Left lung (tissue), 10 donors: Measurements from ENCODE around the gene TP53I3. TPM values are rescaled to one million over a fixed set of nuclear protein-coding genes. Genes with fewer than 3 reads are reported as not detected.

ENCODE experiments used
- ATAC-seq: fragments of 200-7000 bp; cut with Tn5 transposase; one replicate; pipeline ENCODE4 v1.9.1; 2020; ENCODE audit warnings: moderate library complexity
- DNase-seq, 4 donors: peaks; one replicate each; pipeline ENCODE4 v3.0.0-alpha.2; 2013 to 2020
- H3K27ac ChIP-seq, 2 donors: fragments of 200-600 bp; sonication (generic) in 1 of 2; one replicate each; pipeline versions ENCODE4 v1.5.0 to v1.8.0; 2020 to 2021
- H3K27me3 ChIP-seq, 2 donors: fragments of 200-600 bp; sonication (generic) in 1 of 2; one replicate each; pipeline versions ENCODE4 v1.5.0 to v1.8.0; 2020 to 2021
- H3K36me3 ChIP-seq, 2 donors: fragments of 200-600 bp; sonication (generic) in 1 of 2; one replicate each; pipeline versions ENCODE4 v1.5.0 to v1.8.0; 2020 to 2021
- H3K4me1 ChIP-seq, 2 donors: fragments of 200-600 bp; one replicate each; pipeline ENCODE4 v1.8.0; 2021
- H3K4me3 ChIP-seq, 2 donors: fragments of 200-600 bp; sonication (generic) in 1 of 2; one replicate each; pipeline versions ENCODE4 v1.5.0 to v1.8.0; 2020 to 2021; ENCODE audit warnings: mild to moderate bottlenecking in 1 of 2
- H3K9me3 ChIP-seq, 2 donors: fragments of 200-600 bp; sonication (generic) in 1 of 2; one replicate each; pipeline versions ENCODE4 v1.5.0 to v1.8.0; 2020 to 2021
- CTCF ChIP-seq, 2 donors: fragments of 200-600 bp; sonication (generic) in 1 of 2; IDR thresholded peaks; one replicate each; pipeline versions ENCODE4 v1.5.0 to v1.8.0; 2021; ENCODE audit warnings: antibody characterized with exemption in 2 of 2
- intact Hi-C, 2 donors: fragments of 100-400 bp; cut with DNase I; formaldehyde crosslinking; loops; one replicate each; pipeline versions ENCODE4 v1.11.2 to v1.14.2; 2022
- polyA plus RNA-seq, 6 donors: library from polyadenylated mRNA; unstranded; fragments of 120-200 nt; gene quantifications; one replicate each; pipeline ENCODE4 v1.2.1, GENCODE V29; 2013; ENCODE audit not compliant: insufficient read length in 6 of 6
- total RNA-seq, 2 donors: library from RNA; stranded (reverse); fragmentation: NEBNext Ultra II Directional; extraction: Animal tissue kit (Norgen Biotek cat#: 25700); gene quantifications; one replicate each; pipeline ENCODE4 v1.2.1, GENCODE V29; 2021
- donor health status: DM: no; HTN: yes; CAD: no.
- donor health status: DM: no; HTN: no; CAD: no.

Gene TP53I3
- total and polyA plus RNA-seq, 8 donors = 53.3 to 123 (median 64.8) TPM

- H3K36me3 ChIP-seq = no peaks in the 10 kb centered on the region
- peaks cover 0 to 13% of the 10 kb centered on the region in 2 donors for H3K27me3 ChIP-seq
- H3K9me3 ChIP-seq = no peaks in the 10 kb centered on the region
- intact Hi-C loops = no loop called here
- DNase-seq (no peak), ATAC-seq (no peak)
- peaks cover 0 to 8% of the 10 kb centered on the region in 2 donors for H3K4me1 ChIP-seq
- H3K27ac ChIP-seq = no peak overlapping the region
- no peak overlapping the region for H3K4me3 ChIP-seq
- no peak for TF ChIP-seq CTCF (IDR thresholded peaks at IDR 0.05)
Measured at GRCh38 chr2:24054366-24055010, 30.1 kb downstream of the TP53I3 start.

GRCh38 chr2:24052951-24053350 lies 31.7 kb downstream of the TP53I3 start:
- TF ChIP-seq CTCF (IDR thresholded peaks at IDR 0.05) = no peak
- Histone ChIP-seq H3K9me3 (no peaks in the 10 kb centered on the region), H3K27ac (no peak overlapping the region), H3K4me3 (no peak overlapping the region), H3K27me3 (peaks cover 0 to 28% of the 10 kb centered on the region in 2 donors), H3K36me3 (no peaks in the 10 kb centered on the region), H3K4me1 (peaks cover 0 to 19% of the 10 kb centered on the region in 2 donors)
- DNase-seq (no peak), ATAC-seq (no peak)
- intact Hi-C loops = no loop called here

- no peak for ATAC-seq
- no peak overlapping the region for H3K27ac ChIP-seq
- H3K9me3 ChIP-seq = no peaks in the 10 kb centered on the region
- TF ChIP-seq CTCF (IDR thresholded peaks at IDR 0.05) = no peak
- no peaks in the 10 kb centered on the region for H3K36me3 ChIP-seq
- H3K4me3 ChIP-seq = no peak overlapping the region
- peaks cover 0 to 26% of the 10 kb centered on the region in 2 donors for H3K4me1 ChIP-seq
- DNase-seq = no peak
- H3K27me3 ChIP-seq = peaks cover 0 to 32% of the 10 kb centered on the region in 2 donors
- intact Hi-C loops = no loop called here
Measured at GRCh38 chr2:24051833-24052232, 32.8 kb downstream of the TP53I3 start.

GRCh38 chr2:24050041-24050979 lies 34.3 kb downstream of the TP53I3 start:
- peaks cover 0 to 34% of the 10 kb centered on the region in 2 donors for H3K4me1 ChIP-seq
- intact Hi-C loops = no loop called here
- H3K36me3 ChIP-seq = no peaks in the 10 kb centered on the region
- peak overlapping the region in 1 of 2 donors; percentile 33 for H3K27ac ChIP-seq
- TF ChIP-seq CTCF (IDR thresholded peaks at IDR 0.05) = no peak
- peak overlapping the region; percentile 68 to 71 for H3K4me3 ChIP-seq
- DNase-seq = peak; percentile 24 to 87 (median 31)
- peak; percentile 21 for ATAC-seq
- no peaks in the 10 kb centered on the region for H3K9me3 ChIP-seq
- peaks cover 0 to 32% of the 10 kb centered on the region in 2 donors for H3K27me3 ChIP-seq

GRCh38 chr2:24049485-24050021 lies 35.1 kb downstream of the TP53I3 start, which contains the start of gene FKBP1B:
TSS of gene FKBP1B (plus strand) at chr2:24049741. CDS start at chr2:24049850, 109 bp downstream.
- intact Hi-C loops = no loop called here
- ATAC-seq = peak; percentile 73

More at GRCh38 chr2:24049485-24050021, 35.1 kb downstream of the TP53I3 start, which contains the start of gene FKBP1B:
- H3K4me1 ChIP-seq = peaks cover 0 to 34% of the 10 kb centered on the region in 2 donors
- peak within 1 kb of the TSS; percentile 68 to 71 for H3K4me3 ChIP-seq
- no peak for TF ChIP-seq CTCF (IDR thresholded peaks at IDR 0.05)
- peak within 1 kb of the TSS in 1 of 2 donors; percentile 33 for H3K27ac ChIP-seq
- DNase-seq = peak; percentile 24 to 91 (median 60)
- H3K36me3 ChIP-seq = no peaks in the 10 kb centered on the region
- peaks cover 0 to 32% of the 10 kb centered on the region in 2 donors for H3K27me3 ChIP-seq
- no peaks in the 10 kb centered on the region for H3K9me3 ChIP-seq
